GM21619 (cell line): ENCODE measurements around the gene HLA-DMA.

Experiments used
- ATAC-seq: cut with Tn5 transposase; IDR thresholded peaks from one replicate; pipeline ENCODE4 v1.9.1; 2021; ENCODE audit not compliant: unreplicated experiment

HLA-DMA gene

GRCh38 chr6:32974541-32975308 lies 21.8 kb upstream of the HLA-DMA start:
- no peak for ATAC-seq

- ATAC-seq, result no peak
Measured at GRCh38 chr6:32974016-32974333, 21.1 kb upstream of the HLA-DMA start.

- no peak for ATAC-seq
Measured at GRCh38 chr6:32973144-32974015, 20.5 kb upstream of the HLA-DMA start.

GRCh38 chr6:32972353-32973143 lies 19.7 kb upstream of the HLA-DMA start:
- ATAC-seq, result no peak

GRCh38 chr6:32971581-32972352 lies 18.9 kb upstream of the HLA-DMA start:
- ATAC-seq, result peak; percentile 36

GRCh38 chr6:32971242-32971580 lies 18.3 kb upstream of the HLA-DMA start:
- no peak for ATAC-seq

GRCh38 chr6:32970413-32971241 lies 17.7 kb upstream of the HLA-DMA start:
- ATAC-seq, result no peak

- no peak for ATAC-seq
Measured at GRCh38 chr6:32969685-32970412, 17.0 kb upstream of the HLA-DMA start.

GRCh38 chr6:32968867-32969684 lies 16.2 kb upstream of the HLA-DMA start:
- ATAC-seq, result no peak

GRCh38 chr6:32968093-32968866 lies 15.4 kb upstream of the HLA-DMA start, which contains the start of gene BRD2:
TSS of gene BRD2 (plus strand) at chr6:32968594. CDS start at chr6:32972899, 4,305 bp downstream.
- peak; percentile 28 for ATAC-seq

- no peak for ATAC-seq
Measured at GRCh38 chr6:32967151-32968091, 14.5 kb upstream of the HLA-DMA start.

GRCh38 chr6:32964776-32965175 lies 11.9 kb upstream of the HLA-DMA start:
- no peak for ATAC-seq

- ATAC-seq, result no peak
Measured at GRCh38 chr6:32963866-32964265, 11.0 kb upstream of the HLA-DMA start.

GRCh38 chr6:32962213-32962826 lies 9.4 kb upstream of the HLA-DMA start:
- ATAC-seq, result no peak

- ATAC-seq, result no peak
Measured at GRCh38 chr6:32960563-32960962, 7.7 kb upstream of the HLA-DMA start.

- no peak for ATAC-seq
Measured at GRCh38 chr6:32956176-32956575, 3.3 kb upstream of the HLA-DMA start.
